Gastrocnemius medialis (tissue), 4 donors: ENCODE results near the gene PDK1.

Experiments used
- POLR2A ChIP-seq, 2 donors: fragments of 450-650 bp; IDR thresholded peaks; one replicate each; pipeline ENCODE4 v1.6.1; 2017; ENCODE audit warnings: antibody characterized with exemption in 2 of 2, mild to moderate bottlenecking in 2 of 2, moderate library complexity in 2 of 2
- TF ChIP-seq, protein P1 (sequence below), 5 experiments: fragments of 450-650 bp in 3 of 5; fragments of 200-600 bp in 2 of 5; sonication (generic) in 2 of 5; IDR thresholded peaks in 4 of 5; conservative IDR thresholded peaks in 1 of 5; 1 replicate in 4 of 5; 2 replicates in 1 of 5; pipeline ENCODE4 v1.5.1; 2016 to 2019; ENCODE audit warnings: antibody characterized with exemption in 5 of 5, mild to moderate bottlenecking in 3 of 5, moderate library complexity in 3 of 5

DNA sequence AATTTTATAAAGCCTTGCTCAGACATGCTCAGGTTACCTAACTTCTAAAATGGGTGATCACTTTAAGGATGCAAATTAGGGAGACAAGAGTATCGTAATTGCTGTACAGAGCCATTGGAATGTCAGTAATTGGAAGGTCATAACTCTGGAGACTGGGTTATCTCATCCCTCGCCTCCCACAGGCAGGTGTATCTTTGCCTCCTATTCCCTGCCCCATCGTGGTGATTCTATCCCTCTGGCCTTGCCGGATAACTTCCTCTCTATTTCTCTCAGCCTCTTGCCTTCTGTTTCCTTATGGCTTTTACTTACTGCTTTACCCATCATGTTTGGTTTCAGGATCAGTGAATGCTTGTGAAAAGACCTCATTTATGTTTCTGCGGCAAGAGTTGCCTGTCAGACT, 2.5 kb downstream of the PDK1 start:
- TF ChIP-seq, protein P1, sequence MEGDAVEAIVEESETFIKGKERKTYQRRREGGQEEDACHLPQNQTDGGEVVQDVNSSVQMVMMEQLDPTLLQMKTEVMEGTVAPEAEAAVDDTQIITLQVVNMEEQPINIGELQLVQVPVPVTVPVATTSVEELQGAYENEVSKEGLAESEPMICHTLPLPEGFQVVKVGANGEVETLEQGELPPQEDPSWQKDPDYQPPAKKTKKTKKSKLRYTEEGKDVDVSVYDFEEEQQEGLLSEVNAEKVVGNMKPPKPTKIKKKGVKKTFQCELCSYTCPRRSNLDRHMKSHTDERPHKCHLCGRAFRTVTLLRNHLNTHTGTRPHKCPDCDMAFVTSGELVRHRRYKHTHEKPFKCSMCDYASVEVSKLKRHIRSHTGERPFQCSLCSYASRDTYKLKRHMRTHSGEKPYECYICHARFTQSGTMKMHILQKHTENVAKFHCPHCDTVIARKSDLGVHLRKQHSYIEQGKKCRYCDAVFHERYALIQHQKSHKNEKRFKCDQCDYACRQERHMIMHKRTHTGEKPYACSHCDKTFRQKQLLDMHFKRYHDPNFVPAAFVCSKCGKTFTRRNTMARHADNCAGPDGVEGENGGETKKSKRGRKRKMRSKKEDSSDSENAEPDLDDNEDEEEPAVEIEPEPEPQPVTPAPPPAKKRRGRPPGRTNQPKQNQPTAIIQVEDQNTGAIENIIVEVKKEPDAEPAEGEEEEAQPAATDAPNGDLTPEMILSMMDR (IDR thresholded peaks at IDR 0.05 in 4 of 5, conservative IDR thresholded peaks at IDR 0.05 in 1 of 5) = no peak
- no peak for TF ChIP-seq POLR2A (IDR thresholded peaks at IDR 0.05)
